ENCODE measurements around the gene ARHGAP4.

ARHGAP4 gene

DNA sequence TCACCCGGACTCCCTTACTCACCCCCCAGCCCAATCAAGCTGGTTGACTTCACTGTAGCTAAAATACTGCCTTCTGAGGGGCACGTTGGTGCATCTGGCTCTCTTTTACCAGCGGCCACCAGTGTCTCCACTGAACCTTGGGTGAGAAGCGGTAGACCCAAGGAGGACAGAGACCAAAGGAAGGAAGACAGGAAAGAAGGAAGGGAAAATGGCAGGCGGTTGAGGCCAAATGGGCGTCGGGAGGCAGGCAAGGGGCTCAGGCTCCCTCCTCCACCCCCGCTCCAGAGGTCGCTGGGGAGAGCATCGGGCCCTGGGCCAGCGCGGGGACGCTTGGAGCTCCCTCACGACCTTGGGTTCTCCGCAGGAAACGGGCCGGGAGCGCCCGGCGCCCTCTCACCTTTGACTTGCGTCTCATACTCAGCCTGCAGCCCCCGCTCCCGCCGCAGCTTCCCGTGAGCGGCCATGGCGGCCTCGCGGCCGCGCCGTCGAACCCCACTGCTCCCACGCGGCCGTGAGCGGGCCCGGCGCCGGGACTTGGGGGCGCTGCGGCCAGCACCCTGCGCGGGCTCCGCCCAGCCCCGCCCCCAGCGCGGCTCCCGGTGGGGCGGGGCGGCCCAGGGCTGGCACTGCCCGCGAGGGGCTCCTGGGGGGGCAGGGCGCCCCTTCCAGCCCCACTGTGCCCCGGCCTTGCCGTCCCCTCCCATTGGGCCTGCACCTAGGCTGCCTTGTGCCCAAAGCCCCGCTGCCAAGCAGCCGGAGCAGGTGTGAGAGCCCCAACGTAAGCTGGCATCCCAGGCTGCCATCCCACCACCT, at the start of gene ARHGAP4:
Gene ARHGAP4 (minus strand): TSS at position 526 of the 813 bp plus-strand sequence. CDS start 62 bp downstream, at position 464.
- CTCF ChIA-PET = interaction anchor here (0.7 to 9.2 kb wide), 3 partner anchors 8 to 20 kb away, joined by 3 to 100 read pairs (median 6); partner anchors contain the start of gene RENBP

DNA sequence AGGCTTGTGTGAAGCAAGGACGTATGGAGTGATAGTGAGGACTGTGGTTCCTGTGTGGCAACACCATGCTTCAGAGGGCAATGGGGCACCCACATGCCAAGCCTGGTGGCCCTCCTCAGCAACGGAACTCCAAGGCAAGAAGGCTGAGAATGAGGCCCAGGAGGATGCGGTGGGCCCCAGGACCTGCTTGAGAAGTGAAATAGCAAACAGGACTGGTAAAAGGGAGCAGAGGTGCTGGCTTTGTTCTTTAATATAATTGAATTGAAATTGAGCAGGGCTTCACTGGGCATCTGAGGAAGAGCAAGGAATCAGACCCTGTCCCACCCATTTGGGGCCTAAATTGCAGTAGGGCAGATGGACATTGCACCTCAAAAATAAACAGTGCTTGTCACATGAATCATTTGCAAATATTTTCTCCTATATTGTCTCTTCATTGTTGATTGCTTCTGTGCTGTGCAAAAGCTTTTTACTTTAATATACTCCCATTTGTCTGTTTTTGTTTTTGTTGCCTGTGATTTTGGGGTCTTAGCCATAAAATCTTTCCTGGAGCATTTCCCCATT, 48.7 kb upstream of the ARHGAP4 start:
- POLR2A ChIA-PET = interaction anchor here (1.4 to 1.5 kb wide), 3 partner anchors 13 to 50 kb away, joined by 3 to 5 read pairs (median 3); no protein-coding TSS in a partner anchor
- TF ChIP-seq ZNF384 (IDR thresholded peaks at IDR 0.05) (no peak), PKNOX1 (IDR thresholded peaks at IDR 0.05) (no peak), CTBP1 (IDR thresholded peaks at IDR 0.05; ENCODE audit: borderline replicate concordance) (no peak), HDGF (IDR thresholded peaks at IDR 0.05; ENCODE audit: borderline replicate concordance) (no peak), FOXA1 (IDR thresholded peaks at IDR 0.05) (no peak), NFRKB (IDR thresholded peaks at IDR 0.05) (no peak), SP1 (IDR thresholded peaks at IDR 0.05) (no peak), ARNT (IDR thresholded peaks at IDR 0.05) (no peak), SUZ12 (IDR thresholded peaks at IDR 0.05) (no peak), FOXK2 (IDR thresholded peaks at IDR 0.05) (no peak), LEF1 (IDR thresholded peaks at IDR 0.05; ENCODE audit: borderline replicate concordance) (no peak), L3MBTL2 (conservative IDR thresholded peaks at IDR 0.05) (no peak), FOXM1 (IDR thresholded peaks at IDR 0.05; ENCODE audit: borderline replicate concordance) (no peak), ELF4 (IDR thresholded peaks at IDR 0.05) (no peak)
- CTCF ChIA-PET = no interaction called here
- no peak for DNase-seq (ENCODE audit: extremely low spot score)

More for the DNA sequence above, at the start of gene ARHGAP4:
- TF ChIP-seq ELF4 (IDR thresholded peaks at IDR 0.05) (no peak; the same call in 1 of the 2 replicates), SUZ12 (IDR thresholded peaks at IDR 0.05) (no peak), CTBP1 (IDR thresholded peaks at IDR 0.05; ENCODE audit: borderline replicate concordance) (no peak), TARDBP (IDR thresholded peaks at IDR 0.05) (no peak), NFRKB (IDR thresholded peaks at IDR 0.05) (no peak), HDGF (IDR thresholded peaks at IDR 0.05; ENCODE audit: borderline replicate concordance) (no peak), ZNF384 (IDR thresholded peaks at IDR 0.05) (no peak), PKNOX1 (IDR thresholded peaks at IDR 0.05) (no peak), FOXK2 (IDR thresholded peaks at IDR 0.05) (no peak), BHLHE40 (IDR thresholded peaks at IDR 0.05; ENCODE audit: borderline replicate concordance) (no peak), ARNT (IDR thresholded peaks at IDR 0.05) (no peak), SP1 (IDR thresholded peaks at IDR 0.05) (no peak), FOXA1 (IDR thresholded peaks at IDR 0.05) (no peak)
- POLR2A ChIA-PET = interaction anchor here (0.7 to 7.1 kb wide), 8 partner anchors 9 to 975 kb away, joined by 3 to 65 read pairs (median 5); partner anchors contain the start of genes IDH3G, NAA10, RENBP and SSR4
- DNase-seq (ENCODE audit: extremely low spot score) = no peak

DNA sequence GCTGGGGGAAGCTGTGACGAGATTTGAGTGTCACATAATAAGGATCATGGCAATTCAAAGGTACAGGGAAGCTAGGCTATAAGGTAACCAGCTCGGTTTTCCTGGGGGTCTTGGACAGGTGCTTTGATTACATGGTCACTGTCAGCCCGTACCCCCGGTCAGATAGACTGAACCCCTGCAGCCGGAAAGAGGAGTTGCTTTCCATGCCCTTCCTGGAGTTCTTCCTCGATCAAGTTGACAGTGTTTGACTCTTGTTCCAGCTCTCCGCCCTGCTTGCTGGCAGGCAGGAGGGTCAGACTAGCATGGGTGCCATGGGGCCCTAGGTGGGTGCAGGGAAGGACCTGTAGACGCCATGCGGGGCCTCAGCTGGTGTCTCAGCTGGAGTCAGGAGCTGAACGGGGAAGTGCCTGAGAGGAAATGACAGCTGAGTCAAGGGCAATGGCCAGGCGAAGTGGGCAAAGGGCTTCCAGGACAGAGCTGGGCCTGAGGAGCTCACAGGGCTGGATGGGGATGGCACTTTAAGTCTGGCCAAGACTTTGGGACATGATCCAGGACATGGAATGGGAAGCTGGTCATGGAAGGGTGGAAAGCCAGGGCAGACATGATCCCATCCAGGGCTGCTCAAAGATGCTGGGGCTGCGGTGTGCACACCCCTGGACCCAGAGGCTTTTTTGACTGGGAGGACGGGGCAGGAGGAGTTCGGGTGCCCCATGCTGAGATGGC, 48.1 kb upstream of the ARHGAP4 start:
- no peak for DNase-seq (ENCODE audit: extremely low spot score)
- CTCF ChIA-PET = no interaction called here
- POLR2A ChIA-PET = interaction anchor here (0.7 to 3.3 kb wide), 6 partner anchors 13 to 341 kb away, joined by 3 to 15 read pairs (median 4); no protein-coding TSS in a partner anchor
- no peak for TF ChIP-seq FOXA1 (IDR thresholded peaks at IDR 0.05)
- no peak for TF ChIP-seq ZNF384 (IDR thresholded peaks at IDR 0.05)
- TF ChIP-seq CTBP1 (IDR thresholded peaks at IDR 0.05; ENCODE audit: borderline replicate concordance) = no peak
- no peak for TF ChIP-seq SUZ12 (IDR thresholded peaks at IDR 0.05)
- no peak for TF ChIP-seq ELF4 (IDR thresholded peaks at IDR 0.05)
- no peak for TF ChIP-seq SP1 (IDR thresholded peaks at IDR 0.05)
- no peak for TF ChIP-seq ARNT (IDR thresholded peaks at IDR 0.05)
- no peak for TF ChIP-seq FOXK2 (IDR thresholded peaks at IDR 0.05)
- TF ChIP-seq L3MBTL2 (conservative IDR thresholded peaks at IDR 0.05) = no peak
- no peak for TF ChIP-seq LEF1 (IDR thresholded peaks at IDR 0.05; ENCODE audit: borderline replicate concordance)
- TF ChIP-seq PKNOX1 (IDR thresholded peaks at IDR 0.05) = no peak
- no peak for TF ChIP-seq TARDBP (IDR thresholded peaks at IDR 0.05)
- TF ChIP-seq HDGF (IDR thresholded peaks at IDR 0.05; ENCODE audit: borderline replicate concordance) = no peak
- TF ChIP-seq FOXM1 (IDR thresholded peaks at IDR 0.05; ENCODE audit: borderline replicate concordance) = no peak
- no peak for TF ChIP-seq BHLHE40 (IDR thresholded peaks at IDR 0.05; ENCODE audit: borderline replicate concordance)
- no peak for TF ChIP-seq NFRKB (IDR thresholded peaks at IDR 0.05)

- DNase-seq (ENCODE audit: extremely low spot score) = no peak
- ChIA-PET POLR2A (interaction anchor here (0.6 to 3.3 kb wide), 15 partner anchors 8 to 534 kb away, joined by 3 to 15 read pairs (median 4); no protein-coding TSS in a partner anchor), CTCF (interaction anchor here (1.1 kb wide), 1 partner anchor 434 kb away, joined by 3 read pairs; no protein-coding TSS in a partner anchor)
- TF ChIP-seq L3MBTL2 (conservative IDR thresholded peaks at IDR 0.05) = peak; percentile 7; the same call in 1 of the 2 replicates
- TF ChIP-seq HDGF (IDR thresholded peaks at IDR 0.05; ENCODE audit: borderline replicate concordance) = no peak
Measured at GRCh38 chrX:153973127-153974002, 47.3 kb upstream of the ARHGAP4 start.

All from HEK293T (cell line).